GM21723 (cell line): ENCODE data around the gene TERT.
"Not testable (repeated sequence)": the region's sequence is repeated elsewhere in the genome, so short reads cannot be mapped to it uniquely, and the experiment has no call there.

Source experiments
- ATAC-seq: cut with Tn5 transposase; IDR thresholded peaks from one replicate; pipeline ENCODE4 v1.9.1; 2021; ENCODE audit warnings: mild to moderate bottlenecking, moderate library complexity; ENCODE audit not compliant: unreplicated experiment

Gene TERT

DNA sequence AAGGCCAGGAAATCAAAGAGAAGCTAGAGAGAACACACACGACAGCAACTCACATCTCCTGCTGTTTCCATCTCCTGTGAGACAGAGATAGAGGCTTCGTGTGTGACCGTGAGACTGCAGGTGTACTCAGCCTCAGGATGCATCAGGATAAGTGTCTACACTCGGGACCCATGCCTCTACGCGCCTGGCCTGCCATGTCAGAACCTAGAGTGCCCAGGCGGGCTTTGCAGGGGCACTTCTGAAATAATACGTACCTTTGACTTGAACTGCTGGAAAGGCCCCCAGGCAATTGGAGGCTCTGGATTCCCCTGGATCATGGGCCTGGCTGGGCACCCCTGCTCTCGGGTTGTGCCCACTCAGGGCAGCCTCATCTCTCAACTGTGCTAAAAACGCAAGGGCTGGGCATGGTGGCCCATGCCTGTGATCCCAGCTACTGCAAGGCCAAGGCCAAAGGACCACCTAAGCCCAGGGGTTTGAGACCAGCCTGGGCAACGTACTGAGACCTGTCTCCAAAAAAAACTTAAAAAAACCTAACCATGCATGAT lies 37.1 kb upstream of the TERT start:
- no peak for ATAC-seq

DNA sequence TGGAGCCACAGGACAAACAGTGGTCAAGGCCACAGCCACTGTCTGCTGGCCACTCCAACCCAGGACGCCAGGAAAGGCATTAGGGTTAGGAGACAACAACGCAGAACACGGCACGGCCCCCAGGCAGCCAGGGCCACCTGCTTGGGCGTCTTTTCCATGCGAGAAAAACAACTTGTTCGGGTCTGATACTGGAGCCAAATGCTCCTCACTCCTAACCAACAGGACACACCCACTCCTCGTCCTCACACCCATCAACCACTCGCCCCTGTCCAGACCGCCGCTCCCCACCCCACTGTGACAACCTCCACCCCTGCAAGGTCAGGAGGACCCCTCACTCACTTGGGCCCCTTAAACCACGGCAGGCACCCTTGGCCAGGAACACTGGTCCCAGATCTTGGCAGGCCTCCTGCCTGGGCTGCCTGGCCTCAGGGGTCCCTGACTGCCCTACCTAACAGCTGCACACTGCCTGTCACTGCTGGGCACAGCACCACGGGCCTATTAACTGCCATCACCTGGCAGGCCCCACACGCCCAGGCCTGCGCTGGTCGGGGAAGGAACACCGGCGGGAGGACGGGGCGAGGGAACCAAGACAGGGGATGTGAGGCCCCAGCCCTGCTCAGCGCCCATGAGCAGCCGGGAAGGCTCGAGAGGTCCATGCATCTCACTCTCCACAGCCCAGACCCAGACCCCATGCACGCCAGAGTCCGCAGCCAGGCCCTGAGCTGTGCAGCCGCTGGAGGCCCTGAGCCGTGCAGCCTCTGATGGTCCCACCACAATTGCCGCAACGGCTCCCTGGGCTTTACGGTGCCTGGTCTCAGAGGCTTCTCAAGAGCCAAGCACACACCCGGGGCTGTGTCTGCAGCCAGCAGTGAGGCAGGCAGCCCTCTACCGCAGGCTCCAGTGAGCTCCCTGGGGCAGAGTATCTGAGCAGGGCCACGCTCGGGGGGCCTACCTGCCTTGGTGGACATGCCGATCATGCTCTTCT lies 36.3 kb upstream of the TERT start:
- ATAC-seq: no peak

DNA sequence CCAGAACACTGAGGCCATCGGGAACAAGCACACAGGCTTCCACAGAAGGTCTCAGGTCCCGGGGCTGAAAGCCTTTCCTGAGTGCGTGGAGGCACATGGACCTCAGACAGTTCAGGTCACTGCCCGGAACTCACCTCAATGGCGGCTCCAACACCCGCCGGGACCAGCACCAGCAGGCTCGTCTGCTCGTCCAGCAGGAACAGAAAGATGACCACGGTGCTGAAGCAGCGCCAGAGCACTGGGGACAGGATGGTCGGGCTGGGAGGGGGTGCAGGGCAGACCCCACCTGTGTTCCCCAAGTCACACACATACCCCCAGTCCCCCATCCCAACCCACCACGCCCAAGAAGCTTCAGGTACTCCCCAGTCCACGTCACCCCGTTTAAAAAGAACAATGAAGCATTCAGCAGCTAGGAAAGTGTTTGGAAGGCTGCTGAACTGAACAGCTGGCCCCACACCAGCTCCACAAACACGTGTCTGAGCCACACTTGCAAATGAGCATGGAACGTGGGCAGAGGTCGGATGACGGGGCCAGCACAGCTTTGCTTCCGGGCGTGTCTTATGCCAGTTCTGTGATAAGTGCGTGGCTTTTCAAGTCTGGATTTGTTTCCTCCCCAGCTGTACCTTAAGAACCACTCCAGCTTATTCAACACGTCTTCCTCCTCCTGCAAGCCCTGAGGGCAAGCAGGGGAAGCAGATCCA lies 35.4 kb upstream of the TERT start:
- no peak for ATAC-seq

DNA sequence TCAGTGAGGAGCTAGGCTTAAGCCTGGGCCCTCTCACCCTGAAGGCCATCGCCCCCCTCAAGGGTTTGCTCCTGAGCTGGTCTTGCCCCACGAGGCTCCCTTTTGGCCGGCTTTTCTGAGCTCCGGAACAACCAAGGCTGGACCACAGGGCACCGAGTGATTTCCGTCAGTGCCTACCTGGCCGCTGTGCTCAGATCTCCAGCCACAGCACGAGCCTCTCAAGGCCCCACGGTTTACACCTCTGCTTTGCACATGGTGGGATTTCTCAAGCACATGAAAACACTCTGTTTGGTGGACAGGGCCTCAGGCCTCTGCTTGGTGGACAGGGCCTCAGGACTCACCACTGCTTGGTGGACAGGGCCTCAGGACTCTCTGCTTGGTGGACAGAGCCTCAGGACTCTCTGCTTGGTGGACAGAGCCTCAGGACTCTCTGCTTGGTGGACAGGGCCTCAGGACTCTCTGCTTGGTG lies 34.3 kb upstream of the TERT start:
- no peak for ATAC-seq

GRCh38 chr5:1328237-1329110 lies 33.6 kb upstream of the TERT start:
- ATAC-seq: not testable (repeated sequence)

- ATAC-seq: not testable (repeated sequence)
Observed at GRCh38 chr5:1326901-1327756, 32.3 kb upstream of the TERT start.

- ATAC-seq: not testable (repeated sequence)
Observed at GRCh38 chr5:1326532-1326875, 31.6 kb upstream of the TERT start.

DNA sequence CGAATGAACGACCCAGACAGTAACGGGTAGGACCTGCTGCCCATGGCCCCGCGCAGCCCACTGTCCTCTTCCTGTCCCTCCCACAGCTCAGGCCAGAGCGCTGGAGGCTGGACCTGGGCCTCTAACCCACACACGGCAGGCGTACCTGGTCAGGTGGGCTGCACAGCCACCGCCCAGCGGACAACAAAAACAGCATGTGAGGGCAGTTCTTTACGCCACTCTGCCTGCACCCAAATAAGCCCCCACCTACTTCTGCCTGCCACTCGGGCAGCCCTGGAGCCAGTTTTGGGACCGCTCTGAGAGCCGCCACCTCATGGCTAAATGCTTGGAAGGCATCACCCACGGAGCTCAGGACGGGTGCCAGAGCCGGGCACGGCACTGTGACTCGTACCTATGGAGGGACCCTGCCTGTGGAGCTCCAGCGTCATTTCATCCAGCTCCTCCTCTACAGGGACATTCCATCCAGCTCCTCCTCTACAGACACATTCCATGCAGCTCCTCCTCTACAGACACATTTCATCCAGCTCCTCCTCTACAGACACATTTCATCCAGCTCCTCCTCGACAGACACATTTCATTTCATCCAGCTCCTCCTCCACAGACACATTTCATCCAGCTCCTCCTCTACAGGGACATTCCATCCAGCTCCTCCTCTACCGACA lies 31.1 kb upstream of the TERT start:
- ATAC-seq: no peak

GRCh38 chr5:1325191-1325741 lies 30.4 kb upstream of the TERT start:
- no peak for ATAC-seq

DNA sequence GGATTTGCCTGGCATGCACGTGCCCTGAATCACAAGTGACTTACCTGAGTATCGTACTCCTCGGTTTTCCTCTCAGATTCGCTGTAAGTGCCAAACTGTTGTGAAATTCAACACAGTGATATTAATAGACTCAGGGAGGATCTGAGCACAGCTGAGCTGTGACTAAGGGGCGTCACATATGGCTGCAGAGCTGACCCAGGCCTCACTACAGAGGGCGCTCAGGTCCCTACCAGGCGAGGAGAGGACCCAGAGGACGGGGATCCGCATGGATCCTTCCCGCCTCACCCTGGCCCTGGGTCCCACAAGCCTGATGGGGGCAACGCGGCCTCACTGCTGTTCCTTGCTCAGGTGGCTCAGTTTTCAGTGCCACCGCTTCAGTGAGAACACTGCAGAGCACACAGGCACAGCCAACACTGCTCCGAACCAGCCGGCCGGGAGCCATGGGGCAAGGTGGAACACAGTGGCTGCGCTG lies 29.9 kb upstream of the TERT start:
- no peak for ATAC-seq

- no peak for ATAC-seq
Observed at GRCh38 chr5:1324301-1324700, 29.4 kb upstream of the TERT start.

DNA sequence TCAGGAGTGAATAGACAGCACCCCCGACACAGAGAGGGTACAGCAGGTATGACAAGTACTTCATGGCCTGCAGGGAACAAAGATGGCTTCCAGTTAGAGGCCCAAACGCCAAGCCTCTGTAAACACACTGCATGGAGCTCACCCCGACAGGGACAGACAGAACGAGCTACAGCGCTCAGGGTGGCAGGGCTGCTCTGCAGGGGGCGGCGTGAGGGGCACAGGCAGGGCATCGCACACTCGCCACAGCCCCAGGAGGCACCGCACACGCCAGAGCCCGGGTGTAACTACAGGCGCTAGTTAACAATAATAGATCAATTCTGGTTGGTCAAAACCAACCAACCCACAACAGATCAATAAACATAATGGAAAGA lies 28.9 kb upstream of the TERT start:
- no peak for ATAC-seq

DNA sequence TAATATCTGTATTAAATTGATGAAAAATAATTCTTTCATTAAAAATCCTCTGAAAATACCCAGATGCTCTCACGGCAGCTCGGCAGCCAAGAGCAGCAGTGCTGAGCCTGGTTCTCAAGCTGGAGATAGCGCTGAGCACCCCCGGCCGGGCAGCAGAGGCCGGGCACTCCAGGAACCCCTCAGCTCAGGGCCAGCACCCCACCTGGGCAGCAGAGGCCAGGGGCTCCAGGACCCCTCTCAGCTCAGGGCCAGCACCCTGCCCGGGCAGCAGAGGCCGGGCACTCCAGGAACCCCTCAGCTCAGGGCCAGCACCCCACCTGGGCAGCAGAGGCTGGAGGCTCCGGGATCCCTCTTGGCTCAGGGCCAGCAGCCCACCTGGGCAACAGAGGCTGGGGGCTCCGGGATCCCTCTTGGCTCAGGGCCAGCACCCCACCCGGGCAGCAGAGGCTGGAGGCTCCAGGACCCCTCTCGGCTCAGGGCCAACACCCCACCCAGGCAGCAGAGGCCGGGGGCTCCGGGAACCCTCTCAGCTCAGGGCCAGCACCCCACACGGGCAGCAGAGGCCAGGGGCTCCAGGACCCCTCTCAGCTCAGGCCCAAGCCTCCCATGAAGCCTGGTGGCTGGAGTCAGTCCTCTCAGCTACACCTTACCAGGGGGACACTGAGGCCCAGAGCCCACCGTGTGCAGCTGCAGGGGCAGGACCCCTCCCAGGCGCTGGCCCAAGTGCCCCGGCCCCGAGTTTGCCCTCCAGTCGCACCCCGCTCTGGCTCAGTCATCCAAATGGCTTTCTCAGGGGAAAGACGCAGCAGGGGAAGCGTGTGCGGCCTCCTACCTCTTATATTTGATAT lies 28.3 kb upstream of the TERT start:
- no peak for ATAC-seq

DNA sequence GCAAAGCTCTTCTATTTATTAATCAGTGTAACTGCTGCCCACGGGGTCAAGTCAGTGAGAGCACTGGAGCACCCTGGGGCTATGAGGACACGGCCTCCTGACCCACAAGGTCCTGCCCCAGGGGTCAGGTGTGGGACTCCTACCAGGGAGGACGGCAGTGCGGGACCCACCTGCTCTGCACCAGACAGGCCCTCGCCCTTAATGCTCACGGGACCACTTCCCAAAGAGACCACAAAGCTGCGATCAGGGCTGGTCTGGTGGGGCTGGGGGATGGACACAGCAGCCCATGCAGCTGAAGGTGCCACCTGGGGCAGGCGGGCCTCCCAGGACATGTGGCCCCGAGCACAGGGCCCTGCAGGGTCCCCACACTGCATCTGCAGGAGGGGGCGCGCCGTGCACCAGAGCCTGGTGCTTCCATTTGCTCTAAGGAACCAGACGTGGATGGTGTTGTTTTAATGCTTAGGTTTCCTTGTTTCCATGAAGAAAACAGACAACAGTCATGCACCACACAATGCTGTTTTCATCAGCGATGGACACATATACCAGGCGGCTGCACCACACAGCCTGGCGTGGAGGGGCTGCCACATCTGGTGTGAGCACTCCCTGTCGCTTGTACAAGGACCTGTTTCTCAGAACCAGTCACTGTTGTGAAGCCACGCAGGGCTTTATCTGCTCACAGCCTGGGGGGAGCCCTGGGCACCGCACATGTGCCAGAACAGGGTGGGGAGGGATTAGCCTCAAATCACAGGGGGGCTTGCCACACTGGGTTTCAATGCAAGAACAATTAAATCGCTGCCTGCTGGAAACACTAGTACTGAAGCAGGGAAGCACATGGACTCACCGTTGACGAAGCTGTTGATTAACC lies 27.4 kb upstream of the TERT start:
- ATAC-seq: no peak

DNA sequence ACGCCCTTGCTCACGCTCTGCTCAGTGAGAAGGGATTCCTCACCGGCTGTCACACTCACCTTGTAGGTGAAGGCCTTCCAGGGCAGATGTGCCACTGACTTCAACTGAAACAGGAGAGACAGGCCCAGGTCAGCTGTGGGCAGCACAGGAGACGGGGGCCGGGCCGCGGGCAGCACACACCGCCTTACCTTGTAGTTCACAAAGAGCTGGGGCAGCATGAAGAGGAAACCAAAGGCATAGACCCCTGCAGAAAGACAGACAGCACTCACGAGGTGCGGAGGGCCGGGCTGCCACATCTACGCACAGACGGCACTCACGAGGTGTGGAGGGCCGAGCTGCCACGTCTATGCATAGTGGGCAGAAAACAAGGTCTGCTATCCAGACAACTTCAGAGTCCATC lies 26.7 kb upstream of the TERT start:
- ATAC-seq: no peak

GRCh38 chr5:1320436-1321344 lies 25.8 kb upstream of the TERT start:
- no peak for ATAC-seq
